HG03139 (cell line): ENCODE measurements around the gene CDK2AP2.
"Not testable (repeated sequence)": the region's sequence is repeated elsewhere in the genome, so short reads cannot be mapped to it uniquely, and the experiment has no call there.

Experiments
- ATAC-seq: cut with Tn5 transposase; IDR thresholded peaks from one replicate; pipeline ENCODE4 v1.9.1; 2021; ENCODE audit not compliant: unreplicated experiment

CDK2AP2 gene

GRCh38 chr11:67524480-67524808 is 16.5 kb upstream of the CDK2AP2 start:
- ATAC-seq, result no peak

- no peak for ATAC-seq
Measured at GRCh38 chr11:67523556-67524479, 15.9 kb upstream of the CDK2AP2 start.

GRCh38 chr11:67522844-67523555 is 15.0 kb upstream of the CDK2AP2 start, which contains the start of gene CABP2:
Gene CABP2, minus strand, starts transcription at chr11:67523446. Its CDS starts 120 bp downstream, at chr11:67523326.
- ATAC-seq, result no peak

- no peak for ATAC-seq
Measured at GRCh38 chr11:67522338-67522737, 14.4 kb upstream of the CDK2AP2 start.

GRCh38 chr11:67521924-67522323 is 14.0 kb upstream of the CDK2AP2 start:
- ATAC-seq, result no peak

DNA sequence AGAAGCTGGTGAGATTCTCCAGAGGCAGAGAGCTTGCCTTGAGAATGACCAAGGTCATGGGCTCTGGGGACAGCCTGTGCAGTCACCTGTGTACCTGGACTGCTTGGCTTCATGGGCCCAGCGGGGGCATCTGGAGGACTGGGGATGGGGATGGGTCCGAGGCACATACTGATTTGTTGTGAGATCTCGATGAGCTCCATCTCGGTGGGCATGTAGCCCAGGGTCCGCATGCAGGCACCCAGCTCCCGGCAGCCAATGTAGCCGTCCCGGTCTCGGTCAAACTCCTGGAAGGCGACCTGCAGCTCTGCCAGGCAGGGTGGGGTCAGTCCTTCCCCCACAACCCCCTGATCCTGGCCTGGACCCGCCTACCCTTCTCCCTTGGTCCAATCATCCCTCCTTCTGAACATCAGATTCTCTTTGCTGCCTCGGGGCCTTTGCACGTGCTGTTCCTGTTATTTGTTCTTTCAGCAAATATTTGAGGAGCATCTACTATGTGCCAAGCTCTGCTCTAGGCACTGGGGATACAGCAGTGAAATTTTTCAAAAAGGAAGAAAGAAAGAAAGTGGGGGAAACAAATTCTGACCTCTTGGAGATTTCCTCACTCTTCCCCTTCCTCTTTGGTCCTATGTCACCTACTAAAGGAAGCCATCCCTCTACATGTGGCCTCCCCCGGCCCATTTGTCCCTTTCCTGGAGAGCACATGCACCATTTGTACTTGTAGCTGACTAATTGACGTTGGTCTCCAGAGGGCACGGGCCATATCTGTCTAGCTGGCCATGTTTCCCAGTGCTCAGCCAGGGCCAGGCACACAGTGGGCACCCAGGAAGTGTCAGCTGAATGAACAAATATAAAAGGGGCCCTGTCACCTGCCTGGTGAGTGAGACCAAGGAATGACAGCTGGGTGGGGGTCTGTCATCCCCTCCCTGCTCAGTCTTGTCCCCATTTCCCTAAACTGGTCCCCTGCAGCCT is 13.2 kb upstream of the CDK2AP2 start:
- no peak for ATAC-seq

GRCh38 chr11:67519726-67520125 is 11.8 kb upstream of the CDK2AP2 start:
- ATAC-seq, result no peak

DNA sequence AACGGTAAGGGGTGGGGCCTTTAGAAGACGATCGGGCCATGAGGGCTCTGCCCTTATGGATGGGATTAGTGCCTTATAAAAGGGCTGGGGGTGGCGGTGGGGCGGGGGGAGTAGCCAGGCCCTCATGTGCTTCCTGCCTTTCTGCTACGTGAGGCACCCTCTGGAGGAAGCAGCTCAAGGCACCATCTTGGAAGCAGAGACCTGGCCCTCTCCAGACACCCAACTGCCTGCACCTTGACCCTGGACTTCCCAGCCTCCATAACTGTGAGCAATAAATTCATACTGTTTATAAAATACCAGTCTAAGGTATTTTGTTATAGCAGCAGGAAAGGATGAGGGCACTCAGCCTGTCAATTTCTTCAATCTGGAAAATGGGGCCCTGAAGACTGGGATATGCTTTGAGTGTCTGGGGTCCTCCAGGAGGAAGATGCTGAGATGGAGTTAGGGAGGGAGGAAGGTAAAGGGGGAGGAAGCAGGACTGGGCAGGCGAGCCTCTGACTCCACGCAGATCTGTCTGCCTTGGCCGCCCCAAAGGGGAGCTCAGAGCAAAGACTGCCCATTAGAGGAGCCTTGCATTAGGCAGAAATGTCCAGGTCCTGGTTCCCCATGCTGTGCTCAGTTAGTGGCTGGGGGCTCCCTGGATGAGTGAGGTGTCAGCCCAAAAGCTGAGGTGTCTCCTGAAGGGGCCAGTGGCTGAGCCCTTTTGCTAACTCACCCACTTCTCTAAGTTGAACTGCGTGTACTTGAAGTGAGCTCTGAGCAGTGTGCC is 10.0 kb upstream of the CDK2AP2 start:
- ATAC-seq, result no peak

- no peak for ATAC-seq
Measured at GRCh38 chr11:67516806-67517205, 8.8 kb upstream of the CDK2AP2 start.

GRCh38 chr11:67514116-67514515 is 6.2 kb upstream of the CDK2AP2 start:
- no peak for ATAC-seq

DNA sequence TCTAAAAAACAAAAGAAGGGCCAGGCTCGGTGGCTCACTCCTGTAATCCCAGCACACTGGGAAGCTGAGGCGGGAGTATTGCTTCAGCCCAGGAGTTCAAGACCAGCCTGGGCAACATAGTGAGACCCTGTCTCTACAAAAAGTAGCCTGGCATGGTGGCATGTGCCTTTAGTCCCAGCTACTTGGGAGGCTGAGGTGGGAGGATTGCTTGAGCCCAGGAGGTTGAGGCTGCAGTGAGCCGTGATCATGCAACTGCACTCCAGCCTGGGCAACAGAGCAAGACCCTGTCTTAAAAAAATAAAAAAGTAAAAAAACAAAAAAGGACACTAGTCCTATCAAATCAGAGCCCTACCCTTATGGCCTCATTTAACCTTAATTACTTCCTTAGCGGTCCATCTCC is 3.6 kb upstream of the CDK2AP2 start:
- ATAC-seq, result not testable (repeated sequence)

- no peak for ATAC-seq
Measured at GRCh38 chr11:67510023-67510345, 2.0 kb upstream of the CDK2AP2 start.

- ATAC-seq, result peak; percentile 31
Measured at GRCh38 chr11:67508486-67509121, 642 bp upstream of the CDK2AP2 start.

GRCh38 chr11:67507242-67507863 is 609 bp downstream of the CDK2AP2 start:
- no peak for ATAC-seq

DNA sequence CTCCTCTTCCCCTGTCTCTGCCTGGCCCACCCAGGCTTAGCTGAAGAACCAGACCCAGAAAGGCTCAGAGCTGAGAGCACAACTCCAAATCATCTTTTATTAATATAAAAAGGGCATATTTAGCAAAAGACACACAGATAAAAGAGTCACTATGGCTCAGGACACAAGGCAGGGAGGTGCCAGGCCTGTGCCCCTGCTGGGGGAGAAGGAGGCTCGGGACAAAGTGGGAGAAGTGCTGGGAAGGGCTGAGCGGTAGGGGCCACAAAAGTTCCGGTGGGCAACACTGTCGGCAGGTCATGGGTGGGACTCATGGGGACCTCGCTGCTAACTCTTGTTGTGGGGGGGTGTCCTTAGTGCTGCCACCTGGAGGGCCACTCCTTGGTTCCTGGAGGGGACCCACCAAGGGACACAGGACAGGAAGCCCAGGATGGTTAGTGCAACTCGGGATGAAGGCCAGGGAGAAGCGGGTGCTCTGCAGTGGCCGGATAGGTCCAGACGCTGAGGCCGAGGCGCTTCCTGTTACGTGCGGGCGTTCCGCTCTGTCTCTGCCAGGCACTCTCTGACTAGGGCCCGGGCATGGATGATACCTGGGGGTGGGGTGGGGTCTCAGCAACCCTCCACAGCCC is 1.4 kb downstream of the CDK2AP2 start:
- ATAC-seq, result no peak

DNA sequence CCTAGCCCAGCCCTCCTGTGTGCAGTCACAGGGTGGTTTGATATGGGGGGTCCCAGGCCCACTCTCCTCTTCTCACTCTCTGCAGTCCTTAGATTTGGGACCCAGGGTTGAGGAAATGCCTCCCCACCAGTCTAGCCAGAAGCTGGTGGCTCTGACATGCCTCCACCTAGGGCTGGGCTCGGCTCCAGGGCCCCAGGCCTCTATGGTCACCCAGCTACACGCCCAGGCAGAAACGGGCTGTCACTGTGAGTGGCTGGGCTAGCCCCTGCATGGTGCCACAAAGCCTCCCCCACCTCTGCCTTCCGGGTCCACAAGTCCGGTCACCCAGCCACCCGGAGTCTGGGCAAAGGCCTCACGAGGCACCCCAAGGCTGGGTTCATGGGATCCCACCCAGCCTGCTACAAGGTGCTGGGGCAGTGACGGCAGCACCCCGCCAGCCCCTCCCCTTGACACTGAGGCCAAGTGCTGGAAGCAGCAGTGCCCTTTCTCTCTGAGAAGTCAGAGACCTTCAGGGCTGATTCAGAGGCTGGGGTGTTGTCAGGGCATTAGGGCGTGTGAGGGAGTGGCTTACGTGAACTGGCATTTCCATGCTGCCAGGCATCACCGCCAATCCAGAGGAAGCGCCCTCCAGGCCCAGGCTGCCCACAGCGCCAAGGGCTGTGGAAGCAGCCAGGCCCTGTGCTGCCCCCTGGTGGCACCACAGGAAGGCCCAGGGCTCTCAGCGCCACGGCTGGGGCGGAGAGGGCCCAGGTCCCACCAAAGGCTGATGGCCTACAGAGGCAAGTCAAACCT is 2.2 kb downstream of the CDK2AP2 start:
- no peak for ATAC-seq

DNA sequence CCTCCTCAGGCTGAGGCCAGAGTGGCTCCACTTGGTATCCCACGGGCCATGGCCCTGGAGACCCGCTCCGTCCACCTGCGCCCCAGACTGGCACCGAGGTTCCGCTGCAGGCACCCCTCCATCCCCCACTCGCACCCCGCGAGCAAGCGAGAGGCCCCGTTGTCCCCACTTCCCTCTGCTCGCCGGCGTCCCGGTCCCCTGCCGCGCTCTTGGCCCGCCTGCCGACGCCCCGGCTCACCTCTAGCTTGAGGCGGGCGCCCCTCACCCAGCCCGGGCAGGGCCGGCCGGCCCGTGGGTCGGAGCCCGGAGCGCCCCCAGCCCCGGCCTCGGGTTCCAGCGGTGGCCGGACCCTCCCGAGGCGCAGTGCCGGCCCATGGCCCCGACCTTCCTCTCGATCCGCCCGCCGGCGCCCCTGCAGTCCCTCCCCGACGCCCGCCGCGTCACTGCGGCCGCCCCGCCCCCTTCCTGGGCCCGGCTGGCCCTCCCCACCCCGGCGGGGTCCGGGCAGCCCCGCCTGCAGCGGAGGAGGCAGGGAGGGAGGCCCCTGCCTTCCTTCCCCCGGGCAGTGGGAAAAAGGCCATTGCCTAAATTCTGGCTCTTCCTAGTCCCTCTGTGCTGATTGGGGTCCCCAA is 2.9 kb downstream of the CDK2AP2 start, which contains the start of gene PITPNM1:
PITPNM1 (minus strand) TSS at position 414 of the 632 bp plus-strand sequence. CDS start 1,183 bp downstream, outside the sequence.
- no peak for ATAC-seq
